ENCODE measurements around the gene ZNF76.

DNA sequence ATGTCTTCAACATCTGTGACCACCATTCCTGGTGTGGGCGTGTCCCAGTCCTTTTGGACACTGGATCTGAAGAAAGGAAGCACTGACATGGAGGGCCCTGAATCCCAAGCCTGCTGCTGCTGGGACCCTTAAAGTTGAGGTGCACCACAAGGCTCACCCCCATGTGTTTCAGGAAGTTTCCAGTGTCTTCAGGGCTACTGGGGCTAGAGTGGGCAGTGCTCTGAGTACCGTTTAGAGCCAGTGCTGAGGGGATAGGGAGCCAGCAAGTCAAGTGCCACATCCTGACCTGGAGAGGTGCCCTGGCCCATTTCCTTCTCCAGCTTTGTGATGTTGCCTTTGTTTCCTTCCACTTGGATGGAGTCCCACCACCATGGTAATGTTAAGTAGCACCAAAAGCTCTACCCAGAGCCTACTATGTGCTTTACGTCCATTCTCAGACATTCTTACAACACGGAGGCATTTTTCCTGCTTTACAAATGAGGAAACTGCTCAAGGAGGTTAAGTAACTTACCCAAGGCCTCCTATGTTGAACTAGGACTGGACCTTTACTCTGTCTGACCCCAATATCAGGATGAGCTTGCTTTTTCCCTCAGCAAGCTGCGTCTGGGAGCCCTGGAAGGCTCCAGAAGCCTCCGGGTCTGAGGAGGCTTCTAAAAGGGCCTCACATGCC is 37.5 kb downstream of the ZNF76 start:
- TF ChIP-seq, protein P1, sequence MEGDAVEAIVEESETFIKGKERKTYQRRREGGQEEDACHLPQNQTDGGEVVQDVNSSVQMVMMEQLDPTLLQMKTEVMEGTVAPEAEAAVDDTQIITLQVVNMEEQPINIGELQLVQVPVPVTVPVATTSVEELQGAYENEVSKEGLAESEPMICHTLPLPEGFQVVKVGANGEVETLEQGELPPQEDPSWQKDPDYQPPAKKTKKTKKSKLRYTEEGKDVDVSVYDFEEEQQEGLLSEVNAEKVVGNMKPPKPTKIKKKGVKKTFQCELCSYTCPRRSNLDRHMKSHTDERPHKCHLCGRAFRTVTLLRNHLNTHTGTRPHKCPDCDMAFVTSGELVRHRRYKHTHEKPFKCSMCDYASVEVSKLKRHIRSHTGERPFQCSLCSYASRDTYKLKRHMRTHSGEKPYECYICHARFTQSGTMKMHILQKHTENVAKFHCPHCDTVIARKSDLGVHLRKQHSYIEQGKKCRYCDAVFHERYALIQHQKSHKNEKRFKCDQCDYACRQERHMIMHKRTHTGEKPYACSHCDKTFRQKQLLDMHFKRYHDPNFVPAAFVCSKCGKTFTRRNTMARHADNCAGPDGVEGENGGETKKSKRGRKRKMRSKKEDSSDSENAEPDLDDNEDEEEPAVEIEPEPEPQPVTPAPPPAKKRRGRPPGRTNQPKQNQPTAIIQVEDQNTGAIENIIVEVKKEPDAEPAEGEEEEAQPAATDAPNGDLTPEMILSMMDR (IDR thresholded peaks at IDR 0.05; ENCODE audit: low read depth, low read length) = no peak
- TF ChIP-seq, protein P2, sequence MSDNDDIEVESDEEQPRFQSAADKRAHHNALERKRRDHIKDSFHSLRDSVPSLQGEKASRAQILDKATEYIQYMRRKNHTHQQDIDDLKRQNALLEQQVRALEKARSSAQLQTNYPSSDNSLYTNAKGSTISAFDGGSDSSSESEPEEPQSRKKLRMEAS (IDR thresholded peaks at IDR 0.05; ENCODE audit: low read depth, low read length) = no peak
- no peak for TF ChIP-seq POLR2A (IDR thresholded peaks at IDR 0.05; ENCODE audit: extremely low read depth, insufficient read length)

All from NB4 (cell line).